ENCODE measurements around the gene TBC1D17. TPM values are rescaled to one million over a fixed set of nuclear protein-coding genes. Genes with fewer than 3 reads are reported as not detected.

Gene TBC1D17
- total RNA-seq, 1 experiment from 2014 or later: 6.8 TPM

DNA sequence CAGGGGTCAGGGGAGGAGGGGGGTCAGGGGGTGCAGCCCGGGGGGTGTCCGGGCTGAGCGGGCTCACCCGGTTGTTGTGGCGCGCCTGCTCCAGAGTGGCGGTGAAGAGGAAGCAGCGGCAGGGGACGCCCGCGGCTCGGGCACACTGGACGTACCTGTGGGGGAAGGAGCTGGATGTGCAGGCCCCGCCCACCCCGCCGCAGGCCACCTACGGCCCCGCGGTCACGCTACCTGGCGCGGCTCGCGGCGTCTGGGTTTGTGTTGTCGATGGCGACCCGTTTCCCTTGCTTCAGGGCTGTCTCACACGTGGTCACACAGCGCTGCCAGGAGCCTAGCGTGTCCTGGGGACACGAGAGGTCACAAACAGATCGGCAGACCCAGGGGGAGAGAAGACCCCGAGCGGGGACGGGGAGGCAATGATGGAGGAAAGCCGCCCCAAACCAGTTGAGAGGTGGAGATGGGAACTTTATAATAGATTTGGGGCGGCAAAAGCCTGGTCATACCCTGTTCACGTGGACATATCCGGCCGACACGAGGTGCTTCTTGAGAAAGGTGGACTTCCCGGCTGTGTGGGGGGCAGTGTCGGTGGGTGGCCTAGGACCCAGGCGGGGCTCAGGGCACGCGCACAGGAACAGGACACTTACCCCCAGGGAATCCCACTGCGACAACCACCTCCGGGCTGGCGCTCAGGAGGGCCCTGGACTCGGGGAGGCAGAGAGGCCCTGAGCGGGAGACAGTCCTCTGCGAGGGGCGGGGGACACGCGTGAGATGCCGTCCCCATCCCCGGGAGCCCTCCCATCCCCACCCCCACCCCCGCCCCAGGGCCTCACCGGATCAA, 15.7 kb upstream of the TBC1D17 start:
- DNase-seq (ENCODE audit: low spot score): no peak

DNA sequence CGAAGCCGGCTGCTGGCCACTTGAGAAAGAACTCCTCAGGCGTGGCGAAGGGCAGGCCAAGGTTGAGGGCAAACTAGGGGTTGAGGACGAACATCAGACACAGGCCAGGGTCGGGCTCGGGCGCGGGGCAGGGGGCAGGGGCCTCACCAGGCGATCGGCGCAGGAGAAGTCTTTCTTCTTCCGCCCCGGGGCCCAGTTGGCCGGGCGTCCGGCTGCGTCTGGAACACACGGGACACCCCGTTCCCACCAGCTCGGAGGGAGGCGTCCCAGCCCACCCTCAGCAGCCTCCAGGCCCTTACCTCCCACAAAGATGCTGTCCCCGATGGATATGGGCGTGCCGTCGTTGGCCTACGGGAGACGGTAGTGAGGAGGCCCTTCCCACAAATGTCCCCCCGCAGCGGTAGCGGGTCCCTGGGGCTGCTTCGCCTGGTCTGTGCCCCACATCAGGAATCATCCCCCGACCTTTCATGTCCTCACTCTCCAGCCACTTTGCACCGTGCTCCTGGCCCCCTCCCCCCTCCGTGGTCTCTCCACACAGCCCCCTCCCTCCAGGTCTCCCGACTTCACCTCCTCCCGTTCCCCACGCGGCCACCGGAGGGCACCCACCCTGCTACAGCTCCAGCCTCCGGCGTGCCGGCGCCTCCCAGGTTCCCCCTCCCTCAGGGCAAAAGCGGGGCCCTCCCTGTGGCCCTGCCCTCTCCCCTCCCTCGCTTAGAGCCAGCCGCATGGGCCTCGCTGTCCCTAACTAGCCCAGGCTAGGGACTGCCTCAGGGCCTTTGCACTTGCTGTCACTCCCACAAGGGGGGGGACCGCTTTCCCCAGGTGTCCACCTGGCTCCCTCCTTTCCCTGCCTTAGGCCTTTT, 14.9 kb upstream of the TBC1D17 start:
- DNase-seq (ENCODE audit: low spot score): no peak

DNA sequence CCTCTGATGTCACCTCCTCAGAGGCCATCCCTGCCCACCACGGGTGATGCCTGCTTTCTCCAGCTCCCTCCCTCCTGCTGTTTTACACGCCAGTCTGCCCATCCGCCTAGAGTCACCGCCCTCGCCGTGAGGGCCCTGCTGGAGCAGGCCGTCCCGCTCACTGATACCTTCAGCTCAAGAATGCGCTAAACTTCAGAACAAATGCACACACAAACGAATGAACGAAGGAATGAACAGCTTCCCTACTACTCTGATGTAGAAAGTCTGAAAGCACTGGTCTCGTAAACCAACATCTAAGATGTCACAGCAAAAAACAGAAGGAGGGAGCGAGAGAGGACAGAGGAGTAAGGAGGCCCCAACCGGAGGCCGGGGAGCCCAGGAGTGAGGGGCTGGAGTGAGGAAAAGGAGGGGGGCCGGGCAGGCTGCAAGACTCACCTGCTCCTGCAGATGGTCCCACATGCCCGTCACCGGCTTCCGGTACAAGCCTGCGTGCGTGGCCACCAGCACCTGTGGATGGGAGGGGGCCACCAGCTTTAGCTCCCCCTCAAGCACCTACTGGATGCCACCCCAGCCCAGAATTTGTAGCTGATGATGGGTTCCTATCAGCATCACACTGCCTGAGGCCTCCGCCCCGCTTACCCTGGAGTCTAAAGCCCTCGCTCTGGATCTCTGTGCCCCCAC, 14.1 kb upstream of the TBC1D17 start:
- DNase-seq (ENCODE audit: low spot score): no peak

DNA sequence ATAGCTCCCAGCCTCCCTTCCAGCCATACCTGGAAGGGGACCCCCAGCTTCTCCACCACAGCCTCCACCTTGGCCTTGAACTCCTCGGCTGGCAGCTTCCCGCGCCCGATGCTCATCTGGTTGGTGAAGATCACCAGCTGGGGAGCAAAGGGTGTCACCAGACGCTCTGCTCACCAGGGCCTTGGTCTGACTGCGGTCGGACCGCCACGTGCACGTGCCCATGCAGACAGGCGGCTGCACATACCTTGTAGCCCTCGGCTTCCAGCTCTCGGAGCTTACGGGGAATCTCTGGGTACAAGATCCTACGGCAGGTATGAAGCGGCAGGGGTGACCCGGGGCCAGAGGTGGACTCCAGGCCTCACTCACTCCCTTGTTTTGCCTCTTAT, 13.6 kb upstream of the TBC1D17 start:
- no peak for DNase-seq (ENCODE audit: low spot score)

DNA sequence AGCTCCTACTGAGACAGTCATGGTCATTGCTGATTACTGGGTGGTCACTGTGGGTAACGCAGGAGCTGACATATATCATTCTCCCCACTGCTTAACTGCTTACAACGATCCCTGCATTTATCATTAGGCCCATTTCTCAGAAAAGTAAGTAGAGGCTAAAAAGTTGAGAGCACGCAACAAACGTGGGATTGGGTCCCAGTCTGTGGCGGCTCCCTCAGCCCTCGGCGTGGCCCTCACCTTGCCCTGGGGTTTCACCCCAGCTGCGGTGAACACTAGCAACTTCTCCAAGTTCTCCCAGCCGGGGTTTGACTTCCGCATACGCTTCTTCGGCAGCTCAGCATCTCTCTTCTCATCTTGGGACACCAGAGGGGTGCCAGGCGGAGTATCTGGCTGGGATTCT, 12.6 kb upstream of the TBC1D17 start:
- DNase-seq (ENCODE audit: low spot score): no peak

DNA sequence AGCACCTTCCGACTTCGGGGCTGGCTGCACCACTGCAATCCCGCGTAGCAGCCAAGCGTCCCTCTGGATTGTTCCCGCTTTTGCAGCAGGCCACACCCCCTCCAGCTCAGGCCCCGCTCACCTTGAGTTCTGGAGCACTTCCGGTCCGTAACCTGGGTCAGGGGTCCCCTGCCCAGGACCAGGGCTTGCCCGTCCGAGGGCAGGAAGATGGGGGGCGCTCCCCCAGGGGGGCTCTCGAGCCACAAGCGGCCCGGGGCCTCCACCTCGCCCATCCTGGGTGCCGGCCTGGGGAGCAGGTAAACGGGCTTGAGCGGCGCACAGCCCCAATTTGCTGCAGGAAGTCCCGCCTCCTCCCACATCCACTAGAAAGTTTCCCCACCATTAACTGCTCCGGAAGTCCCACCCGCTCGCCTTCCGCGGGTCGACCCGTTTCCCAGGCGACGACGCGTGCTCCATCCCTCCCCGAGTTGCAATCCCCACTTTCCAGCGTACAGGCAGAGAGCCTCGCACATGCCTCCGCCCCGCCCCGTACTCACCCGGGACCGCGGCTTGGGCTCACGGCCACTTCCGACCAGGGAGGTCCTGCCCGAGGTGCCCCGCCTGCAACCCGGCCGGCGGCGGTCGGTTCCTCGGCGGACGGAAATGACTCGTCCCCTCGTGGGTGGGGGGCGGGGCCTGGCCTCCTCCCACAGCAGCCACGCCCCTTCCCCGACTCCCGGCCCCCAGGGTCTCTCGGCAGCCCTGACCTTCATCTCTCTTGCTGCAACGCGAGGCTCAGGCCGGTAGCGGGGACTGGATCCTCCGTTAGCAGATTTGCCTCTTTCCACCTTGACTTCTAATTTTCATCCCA, 10.3 kb upstream of the TBC1D17 start, which contains the start of gene PNKP:
Gene PNKP (minus strand): TSS at position 644 of the 850 bp plus-strand sequence. CDS start 372 bp downstream, at position 272.
- DNase-seq (ENCODE audit: low spot score): peak; percentile 96

DNA sequence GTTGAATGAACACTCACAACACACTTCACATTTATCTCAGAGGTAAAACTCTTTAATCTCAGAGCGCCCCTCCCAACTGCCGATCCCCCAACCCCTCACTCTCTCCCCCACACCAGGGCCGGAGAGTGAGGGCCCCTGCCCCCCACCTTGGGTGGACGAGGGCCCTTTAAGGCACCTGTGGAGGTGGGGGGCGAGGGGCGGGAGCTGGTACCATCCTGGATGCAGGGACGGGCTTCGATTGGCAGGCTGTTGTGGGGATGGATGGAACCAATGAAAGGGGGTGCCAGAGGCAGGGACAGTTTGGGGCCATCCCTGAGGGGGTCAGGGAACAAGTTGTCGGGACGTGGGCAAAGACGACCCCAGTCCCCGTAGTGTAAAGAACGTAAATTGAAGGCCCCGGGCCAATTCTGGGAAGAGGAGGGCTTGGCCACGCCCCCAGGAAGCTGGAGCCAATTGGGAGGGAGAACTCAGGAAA, 8.5 kb upstream of the TBC1D17 start:
- no peak for DNase-seq (ENCODE audit: low spot score)

DNA sequence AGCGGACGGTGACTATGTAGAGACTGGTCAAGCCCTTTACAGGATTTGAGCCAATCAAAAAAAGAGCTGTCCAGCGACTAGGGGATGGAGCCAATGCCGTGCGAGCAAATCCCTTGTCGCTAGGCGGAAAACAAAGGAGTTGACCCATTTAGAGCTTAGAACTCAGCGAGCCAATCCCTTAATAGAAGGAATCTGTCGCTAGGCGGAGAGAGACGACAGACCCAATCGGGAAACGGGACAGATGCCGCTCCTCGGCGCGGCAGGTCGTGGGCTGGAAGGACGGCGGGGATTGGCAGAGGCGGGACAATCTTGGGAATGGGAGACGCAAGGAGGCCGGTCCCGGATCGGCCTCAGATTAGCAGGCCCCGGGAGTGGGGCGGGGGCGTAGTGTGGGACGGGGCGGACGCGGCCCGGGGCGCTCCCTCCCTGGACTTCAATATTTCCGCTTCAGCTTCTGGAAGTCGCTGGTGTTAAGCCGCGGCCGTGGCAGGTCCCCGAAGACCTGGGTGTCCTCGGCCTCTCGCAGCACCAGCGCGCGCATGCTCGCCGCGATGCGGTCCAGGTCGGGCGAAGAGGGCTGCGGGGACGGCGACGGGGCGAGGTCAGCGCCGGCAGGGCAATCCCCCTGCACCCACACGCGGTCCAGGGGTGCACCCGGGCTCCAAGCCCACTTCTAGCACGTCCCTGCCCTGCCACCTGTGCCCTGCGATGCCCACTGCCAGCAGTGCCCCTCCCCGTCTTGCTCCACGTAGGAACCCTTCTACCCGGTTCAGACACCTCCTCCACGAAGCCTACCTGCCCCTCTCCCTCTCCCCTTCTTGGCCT, 7.8 kb upstream of the TBC1D17 start:
- peak; percentile 100 for DNase-seq (ENCODE audit: low spot score)

DNA sequence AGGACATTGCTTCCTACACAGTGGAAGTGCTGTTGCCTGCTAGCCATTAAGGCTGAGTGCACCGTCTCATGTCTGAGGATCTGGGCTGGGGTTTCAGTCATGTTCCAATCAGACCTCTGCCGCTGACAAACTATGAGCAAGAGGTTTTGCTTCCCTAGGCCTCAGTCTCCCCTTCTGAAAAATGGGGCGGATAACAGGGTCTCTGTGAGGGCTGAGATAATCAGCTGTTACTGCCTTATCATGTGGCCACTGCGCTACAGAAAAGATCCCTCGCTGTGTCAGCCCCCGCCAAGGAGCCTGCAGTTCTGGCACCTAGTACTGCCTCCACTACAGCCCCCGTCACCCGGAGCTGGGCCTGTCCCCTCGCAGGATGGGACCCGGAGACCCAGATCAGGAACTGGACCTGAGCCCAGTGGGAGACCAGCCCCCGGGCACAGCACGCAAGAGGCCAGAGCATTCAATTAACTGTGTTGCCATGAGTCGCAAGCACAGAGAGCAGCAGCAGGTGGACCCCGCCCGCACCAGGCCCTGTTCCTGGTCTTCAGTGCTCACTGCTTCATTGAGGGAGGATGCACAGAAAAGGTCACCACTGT, 7.1 kb upstream of the TBC1D17 start:
- no peak for DNase-seq (ENCODE audit: low spot score)

DNA sequence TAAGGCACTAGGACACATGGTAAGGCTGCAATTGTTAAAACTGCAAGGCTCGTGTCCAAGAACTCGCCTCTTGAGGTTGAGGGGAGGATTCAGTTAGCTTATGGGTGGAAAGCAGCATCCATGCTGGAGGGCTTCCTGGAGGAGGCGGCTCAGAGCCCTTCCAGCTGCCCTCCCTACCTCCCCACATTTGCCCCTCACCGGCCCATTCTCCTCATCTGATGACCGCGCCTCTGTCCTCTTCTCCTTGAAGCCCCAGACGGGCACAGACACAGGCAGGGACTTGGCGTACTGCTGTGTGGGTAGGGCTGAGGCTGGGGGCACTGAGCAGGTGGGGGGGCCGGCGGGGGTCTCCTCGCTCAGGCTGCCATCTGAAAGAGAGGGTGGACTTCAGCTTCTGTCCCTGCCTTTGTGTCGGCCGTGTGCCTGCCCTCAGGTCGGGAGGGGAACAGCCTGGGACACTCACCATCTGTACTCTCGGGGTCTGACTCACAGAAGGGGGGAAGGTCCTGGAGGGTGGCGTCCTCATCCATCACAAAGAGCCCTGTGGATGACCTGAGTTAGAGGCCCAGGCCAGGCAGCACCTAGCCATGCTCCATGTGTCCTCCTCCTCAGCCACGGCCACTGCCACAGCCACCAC, 6.0 kb upstream of the TBC1D17 start:
- DNase-seq (ENCODE audit: low spot score): no peak

DNA sequence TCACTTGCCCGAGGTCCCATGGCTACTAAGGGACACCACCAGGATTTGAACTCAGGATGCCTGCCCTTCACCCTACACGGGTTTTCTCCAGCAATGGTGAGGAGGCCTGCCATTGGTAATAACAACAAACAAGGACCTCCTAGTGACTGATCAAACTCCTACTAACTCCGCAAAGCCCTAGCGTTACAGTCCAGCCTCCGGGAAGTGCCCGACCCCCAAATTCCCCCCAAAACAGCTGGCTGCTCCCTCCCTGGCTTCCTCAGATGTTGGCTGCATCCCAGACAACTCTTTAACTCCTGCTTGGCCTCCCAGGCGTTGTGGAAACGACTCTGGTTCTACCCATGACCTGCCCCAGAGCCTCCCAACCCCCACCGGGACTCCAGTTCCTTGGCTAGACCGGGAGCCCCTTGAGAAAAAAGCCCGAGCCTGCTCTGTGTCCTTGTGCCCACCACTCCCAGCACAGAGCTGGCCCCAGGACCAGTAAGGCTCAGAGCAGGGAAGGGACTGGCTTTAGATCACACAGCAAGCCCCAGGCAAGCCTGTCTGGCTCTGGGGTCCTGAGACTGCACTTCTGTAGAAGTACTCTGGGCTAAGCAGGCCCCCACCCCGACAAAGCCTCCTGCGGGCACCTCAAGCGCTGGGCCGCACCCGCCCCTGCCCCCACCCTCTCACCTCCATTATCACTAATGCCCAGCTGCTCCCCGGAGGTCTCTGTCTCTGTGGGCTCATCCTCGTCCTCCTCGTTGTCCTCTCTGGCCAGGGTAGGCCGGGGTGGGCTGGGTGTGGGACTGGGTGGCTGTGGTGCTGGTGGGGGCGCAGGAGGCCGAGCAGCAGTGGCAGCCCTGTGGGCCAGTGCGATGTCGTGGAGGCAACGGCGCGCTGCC, 5.0 kb upstream of the TBC1D17 start:
- DNase-seq (ENCODE audit: low spot score): no peak

DNA sequence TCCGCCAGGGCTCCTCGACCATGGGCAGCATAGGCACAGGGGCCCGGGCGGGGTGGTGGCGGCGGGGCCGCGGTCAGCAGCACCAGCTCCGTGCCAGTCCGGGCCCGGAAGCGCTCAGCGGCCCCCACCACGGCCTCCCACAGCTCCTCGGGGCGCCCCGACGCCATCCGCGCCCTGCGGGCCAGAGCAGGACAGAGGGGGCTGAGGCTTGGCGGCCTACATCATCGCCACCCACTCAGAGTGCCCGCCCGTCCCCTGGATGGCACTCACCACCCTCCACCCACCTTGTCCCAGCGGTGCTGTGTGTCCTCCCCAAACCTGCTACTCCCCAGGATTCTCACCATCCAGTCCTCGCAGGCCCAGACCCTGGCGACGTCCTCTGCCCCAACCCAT, 4.4 kb upstream of the TBC1D17 start:
- no peak for DNase-seq (ENCODE audit: low spot score)

DNA sequence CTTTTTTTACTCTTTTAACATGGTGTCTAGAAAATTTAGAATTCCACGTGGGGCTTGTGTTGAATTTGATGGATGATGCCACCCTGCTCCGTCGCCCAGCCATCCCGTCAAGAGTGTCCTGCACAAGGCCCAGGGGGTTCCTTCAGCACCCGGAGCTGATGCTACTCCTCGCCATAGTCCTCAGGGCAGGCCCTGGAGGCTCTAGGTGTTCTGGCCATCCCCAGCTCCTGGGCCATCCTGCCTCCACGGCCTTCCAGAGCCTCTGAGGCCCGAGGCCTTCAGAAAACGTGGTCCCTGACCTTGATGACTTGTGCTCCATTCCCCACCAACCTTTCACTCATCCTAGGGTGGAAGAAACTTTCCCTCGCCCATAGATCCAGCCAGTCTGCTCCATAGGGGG, 3.7 kb upstream of the TBC1D17 start:
- DNase-seq (ENCODE audit: low spot score): no peak

DNA sequence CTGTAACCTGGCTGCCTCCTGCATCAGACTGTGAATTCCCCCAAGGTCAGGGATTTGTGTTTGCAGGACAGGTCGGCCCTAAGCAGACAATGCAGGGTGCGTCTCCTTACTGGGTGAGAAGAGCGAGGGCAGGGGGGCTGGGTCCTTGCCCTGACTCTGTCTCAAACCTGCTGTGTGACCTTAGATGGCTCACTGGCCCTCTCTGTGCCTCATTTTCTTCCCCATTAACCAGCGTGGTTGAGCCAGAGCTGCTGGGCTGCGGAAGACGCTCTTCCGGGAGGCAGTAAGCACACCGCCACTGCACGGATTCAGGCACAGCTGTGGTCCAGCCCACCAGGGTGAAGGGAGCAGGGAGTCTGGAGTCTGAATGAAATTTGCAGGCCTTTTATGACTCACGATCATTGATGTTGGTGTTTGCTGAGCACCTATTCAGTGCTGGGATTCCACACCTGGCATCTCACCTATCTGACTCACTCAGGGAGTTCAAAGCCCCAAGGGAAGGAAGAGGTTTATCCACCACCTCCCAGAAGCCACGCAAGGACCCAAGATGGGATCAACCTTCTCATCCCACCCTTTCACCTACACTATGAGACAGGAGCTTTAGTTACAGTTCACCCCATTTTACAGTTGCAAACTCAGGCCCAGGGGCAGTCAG, 2.9 kb upstream of the TBC1D17 start:
- no peak for DNase-seq (ENCODE audit: low spot score)

DNA sequence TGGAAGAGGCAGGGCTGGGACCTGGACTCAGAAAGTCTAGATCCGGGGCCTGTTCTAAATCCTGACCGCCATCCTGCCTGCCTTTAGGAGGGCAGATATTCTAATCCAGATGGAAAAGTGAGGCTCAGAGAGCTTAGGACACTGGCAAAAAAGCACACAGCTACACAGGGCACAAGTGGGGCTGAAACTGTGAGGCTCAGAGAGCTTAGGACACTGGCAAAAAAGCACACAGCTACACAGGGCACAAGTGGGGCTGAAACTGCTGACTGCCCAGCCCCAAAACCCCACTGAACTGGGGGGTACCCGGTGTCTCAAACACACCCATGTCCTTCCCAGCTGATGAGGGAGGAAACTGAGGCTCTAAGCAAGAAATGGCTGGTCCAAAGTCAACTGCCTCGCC, 2.3 kb upstream of the TBC1D17 start:
- no peak for DNase-seq (ENCODE audit: low spot score)

DNA sequence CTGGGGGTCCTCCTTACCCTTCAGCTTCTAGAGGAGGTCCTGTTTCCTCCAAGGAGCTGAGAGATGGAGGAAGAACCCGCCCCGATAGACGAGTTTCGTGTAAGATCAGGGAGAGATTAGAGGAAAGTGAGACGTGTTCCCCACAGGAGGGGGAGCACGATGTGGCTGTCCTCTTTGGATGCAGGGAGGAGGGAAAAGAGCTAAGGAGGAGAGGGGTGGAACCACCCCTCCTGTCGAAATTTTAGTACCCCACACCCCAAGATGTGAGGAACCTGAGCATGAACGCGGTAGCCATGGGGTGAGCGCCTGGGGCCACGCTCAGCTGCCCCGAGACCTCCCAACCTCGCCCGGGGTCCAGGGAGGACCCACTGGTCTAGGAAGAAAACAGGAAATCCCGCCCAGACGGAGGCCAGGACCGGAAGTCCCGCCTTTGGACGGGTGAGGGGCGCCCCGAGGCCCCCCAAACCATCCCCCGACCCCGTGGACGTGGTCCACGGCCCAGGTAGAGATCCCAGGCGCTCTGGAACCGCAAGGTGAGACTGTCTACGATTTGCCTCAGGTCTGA, 1.6 kb upstream of the TBC1D17 start:
- no peak for DNase-seq (ENCODE audit: low spot score)

DNA sequence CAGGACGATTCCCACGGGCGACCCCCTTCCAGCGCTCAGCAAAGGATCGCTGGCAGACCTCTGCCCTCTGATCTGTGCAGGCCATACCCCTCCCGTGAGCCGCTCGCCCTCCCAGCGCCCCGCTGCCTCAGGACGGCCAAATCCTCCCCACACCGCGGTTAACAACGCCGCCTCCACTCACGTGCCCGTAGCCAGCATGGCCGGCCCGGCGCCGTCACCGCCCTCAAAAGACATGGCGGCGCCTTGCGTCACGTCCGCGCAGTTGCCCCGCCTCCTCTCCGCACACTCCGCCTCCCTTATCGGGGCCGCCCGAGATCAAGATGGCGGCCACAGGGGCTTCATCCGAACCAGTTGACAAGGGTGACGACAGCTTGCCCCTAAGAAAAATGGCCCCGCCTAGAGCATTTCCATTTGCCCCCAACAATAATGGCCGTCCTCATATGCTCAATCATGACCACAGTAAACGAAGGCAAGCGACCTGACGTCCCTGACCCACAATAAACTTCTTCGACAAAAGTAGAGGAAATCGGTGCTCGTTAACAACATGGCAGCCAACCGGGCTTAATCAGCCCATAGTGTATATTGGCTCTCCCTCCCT, 981 bp upstream of the TBC1D17 start:
- DNase-seq (ENCODE audit: low spot score): peak; percentile 98
